Superior temporal gyrus (tissue), 1 donor: Measurements from ENCODE around the gene GLRX.
"Not testable (repeated sequence)": the region's sequence is repeated elsewhere in the genome, so short reads cannot be mapped to it uniquely, and the experiment has no call there.

Experiments used
- DNase-seq: peaks from one replicate; pipeline ENCODE4 v3.0.0-alpha.2; 2016; ENCODE audit errors: extremely low spot score

The GLRX gene

GRCh38 chr5:95852567-95852966 is 30.0 kb upstream of the GLRX start:
- no peak for DNase-seq

GRCh38 chr5:95851141-95851540 is 28.6 kb upstream of the GLRX start:
- DNase-seq, result not testable (repeated sequence)

- no peak for DNase-seq
Measured at GRCh38 chr5:95850391-95850894, 27.9 kb upstream of the GLRX start.

- DNase-seq, result no peak
Measured at GRCh38 chr5:95848701-95849100, 26.2 kb upstream of the GLRX start.

GRCh38 chr5:95847261-95847592 is 24.7 kb upstream of the GLRX start:
- DNase-seq, result no peak

- DNase-seq, result peak; percentile 96
Measured at GRCh38 chr5:95846554-95847260, 24.2 kb upstream of the GLRX start.

GRCh38 chr5:95845391-95845790 is 22.9 kb upstream of the GLRX start:
- no peak for DNase-seq

- DNase-seq, result no peak
Measured at GRCh38 chr5:95843733-95844223, 21.3 kb upstream of the GLRX start.

GRCh38 chr5:95842854-95843544 is 20.5 kb upstream of the GLRX start:
- DNase-seq, result no peak

- DNase-seq, result no peak
Measured at GRCh38 chr5:95841914-95842812, 19.6 kb upstream of the GLRX start.

GRCh38 chr5:95840956-95841705 is 18.6 kb upstream of the GLRX start:
- no peak for DNase-seq

- no peak for DNase-seq
Measured at GRCh38 chr5:95839658-95840057, 17.1 kb upstream of the GLRX start.

GRCh38 chr5:95838556-95838955 is 16.0 kb upstream of the GLRX start:
- no peak for DNase-seq

GRCh38 chr5:95838001-95838520 is 15.5 kb upstream of the GLRX start:
- peak; percentile 71 for DNase-seq

- no peak for DNase-seq
Measured at GRCh38 chr5:95837492-95837891, 15.0 kb upstream of the GLRX start.

GRCh38 chr5:95836971-95837370 is 14.4 kb upstream of the GLRX start:
- DNase-seq, result not testable (repeated sequence)

- peak; percentile 58 for DNase-seq
Measured at GRCh38 chr5:95836544-95836943, 14.0 kb upstream of the GLRX start.

GRCh38 chr5:95835682-95836385 is 13.3 kb upstream of the GLRX start:
- peak; percentile 38 for DNase-seq

GRCh38 chr5:95832664-95833063 is 10.1 kb upstream of the GLRX start:
- no peak for DNase-seq

GRCh38 chr5:95830226-95830625 is 7.7 kb upstream of the GLRX start:
- no peak for DNase-seq

GRCh38 chr5:95827892-95828246 is 5.3 kb upstream of the GLRX start:
- DNase-seq, result no peak
